ENCODE measurements around the gene C20orf173. TPM values are rescaled to one million over a fixed set of nuclear protein-coding genes. Genes with fewer than 3 reads are reported as not detected.
"Not testable (repeated sequence)": the region's sequence is repeated elsewhere in the genome, so short reads cannot be mapped to it uniquely, and the experiment has no call there.

The C20orf173 gene
- total RNA-seq, 1 experiment from 2014 or later, result not detected

- intact Hi-C loops (cut with micrococcal nuclease; ENCODE audit: unreplicated experiment); BruUV-seq (replicated peaks); H3K27me3 ChIP-seq (ENCODE audit: control insufficient read depth, insufficient read depth, low read length); DNase-seq (ENCODE audit: low read depth, low spot score); H3K4me1 ChIP-seq (ENCODE audit: control insufficient read depth, insufficient read depth, low read length); H3K27ac ChIP-seq (ENCODE audit: low read length); H3K9me3 ChIP-seq (ENCODE audit: control insufficient read depth, insufficient read depth, low read depth, low read length); ATAC-seq; H3K4me3 ChIP-seq (ENCODE audit: low read depth in 2 of 2, low read length in 2 of 2); in situ Hi-C loops (cut with HindIII; ENCODE audit: low pct_unique_long_range_greater_than_20kb, low sequenced_read_pairs): not testable (repeated sequence)
- CTCF ChIA-PET, result interaction anchor here (0.7 kb wide), 1 partner anchor 375 kb away, joined by 4 read pairs; no protein-coding TSS in a partner anchor
- peaks cover 12% of the 10 kb centered on the region; the same call in 1 of the 2 replicates for H3K36me3 ChIP-seq (ENCODE audit: control insufficient read depth, insufficient read depth, low read length)
- POLR2A ChIA-PET, result interaction anchor here (0.6 kb wide), 1 partner anchor 19 kb away, joined by 15 read pairs; no protein-coding TSS in a partner anchor
These were observed 15.5 kb upstream of the C20orf173 start for GRCh38 chr20:35544941-35545340.

- BruUV-seq (replicated peaks), result no TSS peak
- DNase-seq (ENCODE audit: low read depth, low spot score), result no peak
- CTCF ChIA-PET, result interaction anchor here (0.7 kb wide), 1 partner anchor 375 kb away, joined by 4 read pairs; no protein-coding TSS in a partner anchor
These were observed 15.0 kb upstream of the C20orf173 start for GRCh38 chr20:35544436-35544835.

More at GRCh38 chr20:35544436-35544835, 15.0 kb upstream of the C20orf173 start:
- ATAC-seq, result no peak
- in situ Hi-C loops (cut with HindIII; ENCODE audit: low pct_unique_long_range_greater_than_20kb, low sequenced_read_pairs), result no loop called here
- Histone ChIP-seq H3K9me3 (ENCODE audit: control insufficient read depth, insufficient read depth, low read depth, low read length) (no peaks in the 10 kb centered on the region), H3K4me3 (ENCODE audit: low read depth in 2 of 2, low read length in 2 of 2) (no peak overlapping the region), H3K27me3 (ENCODE audit: control insufficient read depth, insufficient read depth, low read length) (no peaks in the 10 kb centered on the region), H3K4me1 (ENCODE audit: control insufficient read depth, insufficient read depth, low read length) (no peaks in the 10 kb centered on the region), H3K36me3 (ENCODE audit: control insufficient read depth, insufficient read depth, low read length) (peaks cover 11% of the 10 kb centered on the region; the same call in 1 of the 2 replicates), H3K27ac (ENCODE audit: low read length) (no peak overlapping the region)
- intact Hi-C loops (cut with micrococcal nuclease; ENCODE audit: unreplicated experiment), result no loop called here
- TF ChIP-seq POLR2AphosphoS5 (IDR thresholded peaks at IDR 0.05; ENCODE audit: low read depth, low read length) (no peak), CTCF (IDR thresholded peaks at IDR 0.05) (no peak), REST (IDR thresholded peaks at IDR 0.05; ENCODE audit: insufficient read depth in 1 of 2, low read depth in 2 of 2, low read length in 1 of 2) (no peak), TCF7L2 (IDR thresholded peaks at IDR 0.05; ENCODE audit: low read depth, low read length) (no peak), SIN3A (IDR thresholded peaks at IDR 0.05; ENCODE audit: borderline replicate concordance, insufficient read depth, low read depth, low read length) (no peak)
- POLR2A ChIA-PET, result interaction anchor here (0.6 kb wide), 1 partner anchor 20 kb away, joined by 15 read pairs; no protein-coding TSS in a partner anchor

All from Panc1 (cell line).